ENCODE results near the gene DPEP3. TPM values are rescaled to one million over a fixed set of nuclear protein-coding genes. Genes with fewer than 3 reads are reported as not detected.

Gene DPEP3
- polyA plus RNA-seq, 1 donor (not counting 4 experiments of a cell fraction or from before 2014, with no cell fraction given), result not detected

DNA sequence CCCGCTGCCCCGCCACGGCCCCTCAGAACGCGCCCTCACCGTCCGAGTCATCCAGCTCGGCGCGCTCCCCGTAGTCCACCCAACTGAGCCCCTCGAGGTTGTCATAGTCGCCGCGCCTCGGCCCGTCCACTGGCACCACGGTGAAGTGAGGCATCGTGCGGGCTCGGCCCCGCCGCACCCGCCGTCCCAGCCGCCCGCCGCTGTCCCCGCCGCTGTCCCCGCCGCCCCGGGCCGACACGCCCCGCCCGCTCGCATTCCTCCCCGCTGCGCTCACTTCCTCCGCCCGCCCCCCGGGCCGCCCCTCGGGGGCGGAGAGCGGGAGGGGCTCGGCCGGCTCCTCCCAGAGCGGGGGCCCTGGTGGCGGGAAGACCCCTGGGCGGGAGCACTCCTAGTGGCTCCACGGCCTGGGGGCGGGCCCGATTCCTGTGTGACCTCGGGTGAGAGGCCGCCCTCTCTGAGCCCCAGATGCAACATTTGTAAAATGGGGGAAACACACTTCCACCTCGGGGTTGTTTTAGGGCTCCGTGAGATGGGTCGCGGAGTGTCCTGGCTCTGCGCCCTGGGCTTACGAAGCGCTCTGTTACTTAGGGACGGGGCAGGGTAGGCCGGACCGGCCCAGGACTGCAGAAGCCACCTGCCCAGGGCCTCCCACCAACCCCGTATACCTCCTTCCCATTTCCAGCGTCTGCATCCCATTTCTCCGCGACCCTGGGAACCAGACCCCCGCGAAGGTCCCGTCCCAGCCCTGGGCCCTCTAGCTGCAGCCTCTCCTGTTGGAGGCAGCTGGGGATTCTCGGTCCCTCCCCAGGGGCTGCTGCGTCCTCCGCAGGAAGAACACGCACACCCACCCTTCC, 11.7 kb downstream of the DPEP3 start, which contains the start of gene SLC12A4:
TSS of gene SLC12A4 (minus strand) at position 238 of the 854 bp plus-strand sequence. CDS start at position 154, 84 bp downstream.
- no peak for FAIRE-seq

DNA sequence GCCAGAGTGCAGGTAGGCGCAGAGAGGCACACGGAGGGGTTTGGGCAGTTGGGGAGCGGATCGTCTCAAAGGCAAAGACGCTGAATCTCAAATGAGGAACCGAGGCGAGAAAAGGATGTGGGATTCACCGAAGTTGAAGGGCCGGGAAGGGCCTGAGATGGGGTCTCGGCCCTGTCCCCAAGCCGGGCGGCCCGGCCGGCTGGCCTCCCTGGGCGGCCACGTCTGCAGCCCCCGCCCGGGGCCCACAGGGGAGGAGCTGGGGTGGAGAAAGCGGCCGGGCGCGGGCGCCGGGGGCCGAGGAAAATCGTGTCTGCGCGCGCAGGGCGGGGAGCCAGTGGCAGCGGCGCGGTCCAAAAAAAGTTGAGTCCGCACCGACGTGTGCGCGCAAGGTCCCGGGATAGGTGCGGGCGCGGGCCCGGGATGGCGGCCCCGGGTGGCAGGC, 12.3 kb downstream of the DPEP3 start:
- no peak for DNase-seq (ENCODE audit: low read depth, low spot score)
- no peaks in the 10 kb centered on the region for H3K9me1 ChIP-seq (ENCODE audit: control insufficient read depth, extremely low read depth, insufficient read depth, low read length)
- H3K9me3 ChIP-seq (ENCODE audit: control insufficient read depth, low read depth, low read length), result no peaks in the 10 kb centered on the region
- H2AFZ ChIP-seq (ENCODE audit: control insufficient read depth, low read length), result no peak overlapping the region
- peaks cover 38% of the 10 kb centered on the region for H3K79me2 ChIP-seq (ENCODE audit: control insufficient read depth, insufficient read depth, low read length)
- FAIRE-seq, result no peak
- H3K27ac ChIP-seq (ENCODE audit: control insufficient read depth, insufficient read depth, low read length), result peak overlapping the region; percentile 89
- H3K9ac ChIP-seq (ENCODE audit: control insufficient read depth, extremely low read depth, insufficient read depth, low read length), result peak overlapping the region; percentile 94
- dilution Hi-C loops (cut with MboI; ENCODE audit: extremely low pct_ligation_motif_present, low sequenced_read_pairs), result no loop called here
- no peaks in the 10 kb centered on the region for H3K27me3 ChIP-seq (ENCODE audit: control insufficient read depth, extremely low read depth, insufficient read depth, low read length)
- TF ChIP-seq EZH2 (IDR thresholded peaks at IDR 0.05; ENCODE audit: low read length), result no peak
- TF ChIP-seq, protein P1, sequence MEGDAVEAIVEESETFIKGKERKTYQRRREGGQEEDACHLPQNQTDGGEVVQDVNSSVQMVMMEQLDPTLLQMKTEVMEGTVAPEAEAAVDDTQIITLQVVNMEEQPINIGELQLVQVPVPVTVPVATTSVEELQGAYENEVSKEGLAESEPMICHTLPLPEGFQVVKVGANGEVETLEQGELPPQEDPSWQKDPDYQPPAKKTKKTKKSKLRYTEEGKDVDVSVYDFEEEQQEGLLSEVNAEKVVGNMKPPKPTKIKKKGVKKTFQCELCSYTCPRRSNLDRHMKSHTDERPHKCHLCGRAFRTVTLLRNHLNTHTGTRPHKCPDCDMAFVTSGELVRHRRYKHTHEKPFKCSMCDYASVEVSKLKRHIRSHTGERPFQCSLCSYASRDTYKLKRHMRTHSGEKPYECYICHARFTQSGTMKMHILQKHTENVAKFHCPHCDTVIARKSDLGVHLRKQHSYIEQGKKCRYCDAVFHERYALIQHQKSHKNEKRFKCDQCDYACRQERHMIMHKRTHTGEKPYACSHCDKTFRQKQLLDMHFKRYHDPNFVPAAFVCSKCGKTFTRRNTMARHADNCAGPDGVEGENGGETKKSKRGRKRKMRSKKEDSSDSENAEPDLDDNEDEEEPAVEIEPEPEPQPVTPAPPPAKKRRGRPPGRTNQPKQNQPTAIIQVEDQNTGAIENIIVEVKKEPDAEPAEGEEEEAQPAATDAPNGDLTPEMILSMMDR (optimal IDR thresholded peaks at IDR 0.05 in 1 of 3, IDR thresholded peaks at IDR 0.05 in 1 of 3, conservative IDR thresholded peaks at IDR 0.05 in 1 of 3; ENCODE audit: extremely low read depth in 1 of 3, insufficient read depth in 2 of 3, low read length in 3 of 3), result no peak
- peaks cover 50% of the 10 kb centered on the region for H3K4me1 ChIP-seq (ENCODE audit: control insufficient read depth, extremely low read depth, insufficient read depth, low read length)
- peaks cover 0 to 21% of the 10 kb centered on the region in 2 experiments for H3K36me3 ChIP-seq (ENCODE audit: control insufficient read depth in 2 of 2, extremely low read depth in 1 of 2, insufficient read depth in 2 of 2, low read length in 2 of 2)
- H3K4me2 ChIP-seq (ENCODE audit: control insufficient read depth, extremely low read depth, insufficient read depth, low read depth, low read length), result peak overlapping the region; percentile 83
- H4K20me1 ChIP-seq (ENCODE audit: control insufficient read depth, extremely low read depth, insufficient read depth, low read length), result no peaks in the 10 kb centered on the region
- peak overlapping the region; percentile 64 to 91 (median 73) for H3K4me3 ChIP-seq (ENCODE audit: control insufficient read depth in 2 of 3, extremely low read depth in 1 of 3, insufficient read depth in 2 of 3, low read depth in 1 of 3, low read length in 3 of 3)

More for the DNA sequence above, 11.7 kb downstream of the DPEP3 start, which contains the start of gene SLC12A4:
- TF ChIP-seq, protein P1 (optimal IDR thresholded peaks at IDR 0.05 in 1 of 3, IDR thresholded peaks at IDR 0.05 in 1 of 3, conservative IDR thresholded peaks at IDR 0.05 in 1 of 3; ENCODE audit: extremely low read depth in 1 of 3, insufficient read depth in 2 of 3, low read length in 3 of 3), result no peak
- TF ChIP-seq EZH2 (IDR thresholded peaks at IDR 0.05; ENCODE audit: low read length), result no peak
- Histone ChIP-seq H3K9me3 (ENCODE audit: control insufficient read depth, low read depth, low read length) (no peaks in the 10 kb centered on the region), H3K36me3 (ENCODE audit: control insufficient read depth in 2 of 2, extremely low read depth in 1 of 2, insufficient read depth in 2 of 2, low read length in 2 of 2) (peaks cover 0 to 14% of the 10 kb centered on the region in 2 experiments), H3K4me3 (ENCODE audit: control insufficient read depth in 2 of 3, extremely low read depth in 1 of 3, insufficient read depth in 2 of 3, low read depth in 1 of 3, low read length in 3 of 3) (peak within 1 kb of the TSS; percentile 64 to 91 (median 73)), H2AFZ (ENCODE audit: control insufficient read depth, low read length) (peak within 1 kb of the TSS; percentile 81), H3K9me1 (ENCODE audit: control insufficient read depth, extremely low read depth, insufficient read depth, low read length) (no peaks in the 10 kb centered on the region), H3K27ac (ENCODE audit: control insufficient read depth, insufficient read depth, low read length) (peak within 1 kb of the TSS; percentile 89), H3K4me1 (ENCODE audit: control insufficient read depth, extremely low read depth, insufficient read depth, low read length) (peaks cover 43% of the 10 kb centered on the region), H3K27me3 (ENCODE audit: control insufficient read depth, extremely low read depth, insufficient read depth, low read length) (no peaks in the 10 kb centered on the region), H4K20me1 (ENCODE audit: control insufficient read depth, extremely low read depth, insufficient read depth, low read length) (no peaks in the 10 kb centered on the region), H3K9ac (ENCODE audit: control insufficient read depth, extremely low read depth, insufficient read depth, low read length) (peak within 1 kb of the TSS; percentile 94), H3K79me2 (ENCODE audit: control insufficient read depth, insufficient read depth, low read length) (peaks cover 38% of the 10 kb centered on the region), H3K4me2 (ENCODE audit: control insufficient read depth, extremely low read depth, insufficient read depth, low read depth, low read length) (peak within 1 kb of the TSS; percentile 95)
- dilution Hi-C loops (cut with MboI; ENCODE audit: extremely low pct_ligation_motif_present, low sequenced_read_pairs), result no loop called here
- DNase-seq (ENCODE audit: low read depth, low spot score), result no peak

Data from keratinocyte (primary cell).